Activated naive CD4-positive, alpha-beta T cell treated with anti-CD3 and anti-CD28 coated beads, Interleukin-2, amount 50 U/mL, for 72 hours (primary cell): Measurements from ENCODE around the gene MBIP. TPM values are rescaled to one million over a fixed set of nuclear protein-coding genes. Genes with fewer than 3 reads are reported as not detected.
A peak's percentile ranks its signal among the peaks of the same experiment; 100 is the strongest.

Experiments used
- ATAC-seq, 2 donors: fragments of 150-1000 bp; cut with Tn5 transposase; 2 replicates each; pipeline ENCODE4 v1.10.0; 2021; ENCODE audit warnings: mild to moderate bottlenecking in 2 of 2, moderate library complexity in 2 of 2
- DNase-seq, 2 donors: peaks; one replicate each; pipeline ENCODE4 v3.0.0; 2021 to 2022; ENCODE audit warnings: low spot score in 2 of 2
- H3K27ac Mint-ChIP-seq, 2 donors: one replicate each; pipeline ENCODE4 v1.8.0; 2022; ENCODE audit warnings: mild to moderate bottlenecking in 2 of 2, mixed read lengths in 2 of 2
- H3K36me3 Mint-ChIP-seq, 2 donors: one replicate each; pipeline ENCODE4 v1.8.0; 2022; ENCODE audit warnings: mixed read lengths in 2 of 2
- H3K9me3 Mint-ChIP-seq, 2 donors: one replicate each; pipeline ENCODE4 v1.8.0; 2022; ENCODE audit warnings: mixed read lengths in 2 of 2
- total RNA-seq, 2 donors: library from RNA; stranded (reverse); gene quantifications; one replicate each; pipeline ENCODE4 v1.2.3, GENCODE V29; 2022

MBIP gene
- total RNA-seq, 2 donors from 2014 or later: 26.8 to 42.8 TPM

DNA sequence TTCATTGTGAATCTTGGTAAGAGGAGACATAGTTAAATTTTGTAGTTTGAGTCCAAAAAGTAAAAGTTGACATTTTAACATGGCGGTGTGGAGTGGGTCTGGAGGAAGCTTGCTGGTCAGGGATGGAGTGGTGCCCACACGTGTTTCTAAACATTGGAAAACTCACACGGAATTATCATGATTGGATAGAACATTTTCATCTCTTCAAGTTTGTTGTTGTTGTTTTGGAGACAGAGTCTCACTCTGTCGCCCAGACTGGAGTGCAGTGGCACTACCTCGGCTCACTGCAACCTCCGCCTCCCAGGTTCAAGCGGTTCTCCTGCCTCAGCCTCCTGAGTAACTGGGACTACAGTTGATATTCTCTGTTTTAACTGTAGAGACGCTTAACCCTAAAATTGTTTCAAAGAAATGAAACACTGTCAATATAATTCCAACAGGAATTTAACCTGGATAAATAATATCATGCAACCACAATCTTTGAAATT is 502 bp upstream of the MBIP start:
- Mint-ChIP-seq H3K27ac (peak overlapping the region; percentile 86 to 95), H3K9me3 (peaks cover 3% of the 10 kb centered on the region in 2 donors), H3K36me3 (peaks cover 13 to 15% of the 10 kb centered on the region in 2 donors)
- ATAC-seq: no peak
- DNase-seq: no peak

DNA sequence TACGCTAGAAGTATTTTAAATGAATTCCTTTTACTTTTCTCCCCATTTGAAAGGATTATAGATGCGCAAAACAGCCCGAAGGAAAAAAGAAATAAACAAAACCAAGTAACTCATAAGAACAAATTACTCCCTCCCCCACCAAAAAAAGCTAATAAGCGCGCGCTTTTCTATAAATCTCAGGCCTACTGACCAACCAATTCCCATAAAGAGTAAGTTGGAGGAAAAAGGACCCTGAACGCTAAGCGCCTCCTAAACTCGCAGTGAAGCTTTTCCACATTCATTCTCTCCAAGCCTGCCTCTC is 588 bp downstream of the MBIP start:
- no peak for ATAC-seq
- no peak for DNase-seq
- peaks cover 13 to 15% of the 10 kb centered on the region in 2 donors for H3K36me3 Mint-ChIP-seq
- H3K27ac Mint-ChIP-seq: peak overlapping the region; percentile 86 to 95
- H3K9me3 Mint-ChIP-seq: peaks cover 3% of the 10 kb centered on the region in 2 donors

DNA sequence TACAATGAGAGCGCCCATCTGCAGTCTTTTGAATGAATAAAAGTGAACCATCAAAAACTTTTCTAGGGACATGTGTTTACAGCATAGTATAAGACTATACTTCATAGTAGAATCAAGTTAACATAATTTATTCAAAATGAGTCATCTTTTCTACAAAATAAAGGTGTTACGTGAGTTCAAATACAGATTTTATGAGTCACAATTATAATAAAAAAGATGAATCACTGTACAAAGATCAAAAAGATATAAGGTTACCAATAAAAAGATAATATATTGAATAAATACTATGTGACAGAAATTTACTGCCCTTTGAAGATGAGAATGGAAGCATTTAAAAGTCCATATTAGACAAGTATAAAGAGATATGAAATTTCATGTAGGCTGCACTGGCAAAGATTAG is 2.8 kb downstream of the MBIP start:
- Mint-ChIP-seq H3K36me3 (peaks cover 20 to 30% of the 10 kb centered on the region in 2 donors), H3K9me3 (peaks cover 3% of the 10 kb centered on the region in 2 donors), H3K27ac (peak overlapping the region in 1 of 2 donors; percentile 72)
- ATAC-seq (peak in 1 of 2 donors; percentile 39), DNase-seq (no peak)

GRCh38 chr14:36316131-36316530 is 4.3 kb downstream of the MBIP start:
- Mint-ChIP-seq H3K9me3 (peaks cover 3% of the 10 kb centered on the region in 2 donors), H3K36me3 (peaks cover 20 to 30% of the 10 kb centered on the region in 2 donors)

DNA sequence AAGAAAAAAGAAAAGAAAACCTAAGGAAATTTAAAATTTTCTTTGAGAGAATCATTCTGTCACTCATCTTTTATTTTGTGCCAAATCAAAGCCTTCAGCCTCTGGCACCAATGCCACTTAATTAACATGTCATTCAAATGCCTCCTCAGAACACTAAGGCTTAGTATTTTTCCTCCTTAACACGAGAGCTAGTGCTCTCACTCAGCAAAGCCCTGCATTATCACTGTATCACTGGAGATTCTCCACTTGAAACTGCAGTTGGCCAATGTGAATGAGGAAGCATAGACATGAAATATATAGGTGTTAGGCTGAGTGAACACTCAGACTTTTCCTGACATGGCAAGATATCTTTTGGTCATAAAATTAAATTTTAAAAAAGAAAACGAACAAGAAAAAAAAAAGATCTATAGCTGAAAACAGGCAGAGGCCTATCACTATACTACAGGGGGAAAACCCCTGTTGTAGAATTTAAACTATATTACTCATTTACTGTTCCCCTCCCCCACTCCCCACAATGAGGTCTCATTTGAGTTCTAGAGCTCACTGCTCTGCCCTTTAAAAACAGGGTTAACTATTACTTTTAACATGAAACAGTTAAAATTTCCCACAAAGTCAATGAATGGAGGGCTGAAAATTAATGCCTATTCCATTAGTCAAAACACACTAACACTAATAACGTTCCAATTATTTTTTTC is 5.1 kb downstream of the MBIP start:
- peak in 1 of 2 donors; percentile 59 for DNase-seq
- Mint-ChIP-seq H3K9me3 (no peaks in the 10 kb centered on the region), H3K27ac (peak overlapping the region; percentile 77 to 85), H3K36me3 (peaks cover 14 to 32% of the 10 kb centered on the region in 2 donors)
- ATAC-seq: peak; percentile 81 to 85

More at GRCh38 chr14:36316131-36316530, 4.3 kb downstream of the MBIP start:
- ATAC-seq (peak in 1 of 2 donors; percentile 8), DNase-seq (no peak)
- peak overlapping the region; percentile 65 to 77 for H3K27ac Mint-ChIP-seq

- no peak for ATAC-seq
- no peak for DNase-seq
- Mint-ChIP-seq H3K9me3 (no peaks in the 10 kb centered on the region), H3K36me3 (peaks cover 12 to 38% of the 10 kb centered on the region in 2 donors), H3K27ac (no peak overlapping the region)
Observed at GRCh38 chr14:36313898-36314297, 6.5 kb downstream of the MBIP start.

- DNase-seq (no peak), ATAC-seq (no peak)
- no peaks in the 10 kb centered on the region for H3K9me3 Mint-ChIP-seq
- H3K36me3 Mint-ChIP-seq: peaks cover 16 to 45% of the 10 kb centered on the region in 2 donors
- no peak overlapping the region for H3K27ac Mint-ChIP-seq
Observed at GRCh38 chr14:36313206-36313605, 7.2 kb downstream of the MBIP start.

- no peak overlapping the region for H3K27ac Mint-ChIP-seq
- H3K9me3 Mint-ChIP-seq: no peaks in the 10 kb centered on the region
- ATAC-seq (no peak), DNase-seq (no peak)
- H3K36me3 Mint-ChIP-seq: peaks cover 18 to 34% of the 10 kb centered on the region in 2 donors
Observed at GRCh38 chr14:36306836-36307235, 13.6 kb downstream of the MBIP start.

- ATAC-seq: no peak
- Mint-ChIP-seq H3K27ac (no peak overlapping the region), H3K9me3 (no peaks in the 10 kb centered on the region), H3K36me3 (peaks cover 18 to 23% of the 10 kb centered on the region in 2 donors)
- DNase-seq: no peak
Observed at GRCh38 chr14:36304895-36305294, 15.5 kb downstream of the MBIP start.

DNA sequence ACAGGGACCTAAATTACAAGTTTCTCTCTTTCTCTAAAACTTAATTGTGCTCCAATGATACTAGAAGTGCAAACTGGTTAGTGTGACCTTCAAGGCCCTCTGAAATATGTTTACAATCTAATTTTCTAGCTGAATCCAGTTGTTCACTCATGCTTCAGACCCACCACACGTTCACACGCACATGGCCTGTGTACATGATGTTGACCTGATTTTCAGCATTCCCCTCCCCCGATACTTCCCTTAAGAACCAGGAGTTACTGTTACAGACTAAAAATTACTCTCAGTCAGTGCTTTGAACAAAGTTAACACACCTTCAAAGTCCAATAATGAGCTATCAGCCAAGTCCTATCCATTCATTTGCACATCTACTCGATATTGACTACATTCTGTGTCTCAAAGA is 16.5 kb downstream of the MBIP start:
- no peak for ATAC-seq
- no peak for DNase-seq
- no peaks in the 10 kb centered on the region for H3K9me3 Mint-ChIP-seq
- H3K36me3 Mint-ChIP-seq: peaks cover 12 to 13% of the 10 kb centered on the region in 2 donors
- no peak overlapping the region for H3K27ac Mint-ChIP-seq

GRCh38 chr14:36302823-36303222 is 17.6 kb downstream of the MBIP start:
- ATAC-seq (no peak), DNase-seq (no peak)
- no peaks in the 10 kb centered on the region for H3K9me3 Mint-ChIP-seq
- H3K27ac Mint-ChIP-seq: no peak overlapping the region
- H3K36me3 Mint-ChIP-seq: peaks cover 7 to 17% of the 10 kb centered on the region in 2 donors

- no peak overlapping the region for H3K27ac Mint-ChIP-seq
- H3K36me3 Mint-ChIP-seq: peaks cover 13 to 23% of the 10 kb centered on the region in 2 donors
- H3K9me3 Mint-ChIP-seq: no peaks in the 10 kb centered on the region
- no peak for DNase-seq
- ATAC-seq: no peak
Observed at GRCh38 chr14:36301159-36301558, 19.3 kb downstream of the MBIP start.

DNA sequence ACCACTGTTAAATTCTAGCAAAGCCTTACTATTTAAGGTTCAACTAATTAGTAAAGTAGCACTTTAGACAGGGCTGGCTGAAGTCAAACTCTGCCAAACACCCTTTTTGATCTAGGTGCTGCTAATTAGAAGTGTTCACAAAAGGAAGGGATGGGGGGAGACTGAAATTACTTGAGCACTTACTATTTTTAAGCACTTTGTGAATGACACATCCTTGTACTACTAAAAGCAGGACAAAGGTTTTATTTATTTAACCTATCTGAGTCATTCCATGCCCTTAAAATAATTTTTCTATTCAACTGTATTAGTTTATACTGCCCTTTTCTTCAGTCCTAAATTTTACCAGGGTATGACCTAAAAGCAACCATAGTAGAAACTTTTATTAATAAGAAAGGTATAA is 20.1 kb downstream of the MBIP start:
- Mint-ChIP-seq H3K9me3 (no peaks in the 10 kb centered on the region), H3K27ac (no peak overlapping the region), H3K36me3 (peaks cover 13 to 23% of the 10 kb centered on the region in 2 donors)
- ATAC-seq: no peak
- DNase-seq: no peak

DNA sequence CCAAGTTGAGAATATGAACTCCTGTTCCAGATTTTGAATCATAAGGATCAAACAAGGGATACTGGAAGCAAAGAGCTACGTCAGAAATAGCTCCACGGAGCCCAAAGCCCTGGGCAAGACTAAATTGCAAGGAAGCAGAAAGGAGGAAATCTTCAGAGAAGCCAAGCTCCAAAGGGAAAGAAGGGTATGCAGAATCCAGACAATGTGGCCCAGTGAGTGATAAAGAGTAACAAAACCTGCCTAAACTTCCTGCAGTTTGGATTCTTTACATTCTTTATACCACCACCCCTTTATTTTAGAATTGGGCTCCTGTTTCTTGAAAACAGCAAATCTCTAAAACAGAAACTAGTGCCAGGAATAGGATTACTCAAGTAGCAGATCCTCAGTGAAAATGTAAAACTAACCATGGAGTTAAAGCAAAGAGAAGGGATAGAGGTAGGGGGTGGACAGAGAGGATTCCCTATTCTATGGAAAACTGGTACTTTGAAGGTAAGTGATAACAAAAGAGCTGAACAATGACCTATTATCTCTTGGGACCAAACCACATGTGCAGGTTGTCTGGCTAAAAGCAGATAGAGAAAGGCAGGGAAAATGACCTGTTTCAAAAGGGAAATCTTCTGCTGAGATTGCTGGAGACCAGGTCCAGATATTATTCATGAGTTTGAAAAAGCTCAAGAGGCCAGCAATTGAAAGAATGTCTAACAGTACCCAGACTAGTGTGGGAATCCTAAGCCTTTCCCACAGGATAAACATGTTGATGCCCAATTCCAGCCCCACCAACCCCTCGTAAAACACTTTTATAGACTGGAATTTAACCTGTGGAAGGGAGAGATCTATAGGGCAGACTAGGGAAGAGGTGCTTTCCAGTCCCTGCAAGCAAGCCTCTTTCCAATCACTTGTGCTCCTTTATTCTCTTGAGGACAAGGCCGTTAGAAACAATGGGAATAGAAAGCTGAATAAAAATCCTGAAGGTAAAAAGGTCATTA is 24.5 kb downstream of the MBIP start:
- DNase-seq (no peak), ATAC-seq (no peak)
- H3K36me3 Mint-ChIP-seq: peaks cover 6 to 17% of the 10 kb centered on the region in 2 donors
- H3K27ac Mint-ChIP-seq: no peak overlapping the region
- no peaks in the 10 kb centered on the region for H3K9me3 Mint-ChIP-seq

- no peak for ATAC-seq
- no peak for DNase-seq
- Mint-ChIP-seq H3K9me3 (no peaks in the 10 kb centered on the region), H3K27ac (no peak overlapping the region), H3K36me3 (peaks cover 6 to 17% of the 10 kb centered on the region in 2 donors)
Observed at GRCh38 chr14:36294543-36294942, 25.9 kb downstream of the MBIP start.

DNA sequence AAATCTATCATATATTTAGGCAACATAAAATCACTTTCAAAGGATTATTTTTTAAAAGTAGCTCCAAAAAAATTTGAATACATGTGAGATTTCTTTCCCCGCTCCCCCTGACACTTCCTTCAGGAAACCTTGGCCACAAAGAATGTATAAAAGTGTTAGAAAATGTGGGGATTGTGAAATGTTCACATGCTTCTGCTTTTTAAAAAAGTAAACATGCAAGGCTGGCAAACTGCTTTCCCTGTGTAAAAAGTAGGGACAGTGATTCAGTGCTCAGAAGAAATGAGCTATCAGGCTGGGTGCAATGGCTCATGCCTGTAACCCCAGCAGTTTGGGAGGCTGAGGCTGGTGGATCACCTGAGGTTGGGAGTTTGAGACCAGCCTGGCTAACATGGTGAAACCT is 26.6 kb downstream of the MBIP start:
- no peaks in the 10 kb centered on the region for H3K9me3 Mint-ChIP-seq
- H3K27ac Mint-ChIP-seq: no peak overlapping the region
- H3K36me3 Mint-ChIP-seq: peaks cover 6 to 16% of the 10 kb centered on the region in 2 donors
- DNase-seq (no peak), ATAC-seq (no peak)

DNA sequence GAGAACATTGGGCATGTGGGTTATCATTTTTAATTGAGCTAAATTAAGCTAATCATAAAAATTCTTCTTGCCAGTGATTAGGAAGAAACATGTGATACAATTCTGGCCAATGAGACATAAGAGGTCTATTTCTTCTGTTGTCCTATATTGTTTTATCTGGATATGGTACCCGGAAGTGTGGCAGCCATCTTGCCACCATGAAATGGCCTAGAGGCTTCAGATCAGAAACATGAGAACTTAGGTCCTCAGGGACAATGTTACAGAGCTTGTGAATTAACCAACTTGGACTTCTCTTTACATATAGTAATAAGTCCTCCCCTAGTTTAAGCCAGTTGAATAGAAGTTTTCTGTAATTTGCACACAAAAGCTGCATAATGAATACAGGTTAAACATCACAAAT is 30.5 kb downstream of the MBIP start:
- Mint-ChIP-seq H3K9me3 (no peaks in the 10 kb centered on the region), H3K27ac (no peak overlapping the region), H3K36me3 (no peaks in the 10 kb centered on the region)
- ATAC-seq: no peak
- no peak for DNase-seq
